GM12878 (cell line): Measurements from ENCODE around the gene OR4C16. TPM values are rescaled to one million over a fixed set of nuclear protein-coding genes. Genes with fewer than 3 reads are reported as not detected.

ENCODE experiments used
- ATAC-seq: fragments of 200-7000 bp; cut with Tn5 transposase; 3 replicates; pipeline ENCODE4 v1.9.1; 2020; ENCODE audit warnings: mild to moderate bottlenecking, moderate library complexity
- Bru-seq: library from RNA; stranded (reverse); fragments of 400-500 nt; gene quantifications from one replicate; lab custom pipeline; 2021; lab: Mats Ljungman, UMichigan
- BruChase-seq, 2 experiments: library from RNA; stranded (reverse); fragments of 400-500 nt; gene quantifications; one replicate each; lab custom pipeline; 2021; lab: Mats Ljungman, UMichigan
- BruUV-seq: library from RNA; stranded (reverse); fragments of 400-500 nt; replicated peaks from 2 replicates; lab custom pipeline; 2021; lab: Mats Ljungman, UMichigan
- CTCF ChIA-PET: fragments of 300-600 bp; sonication (Branson Sonifier 250); formaldehyde crosslinking; extraction: SDS; loops from one replicate; lab custom pipeline; 2021; ENCODE audit warnings: inconsistent platforms; lab: Yijun Ruan, JAX
- POLR2A ChIA-PET: fragments of 350-600 bp; formaldehyde crosslinking; extraction: SDS; loops from one replicate; lab custom pipeline; 2021; ENCODE audit warnings: inconsistent platforms; lab: Charles Lee
- RAD21 ChIA-PET: fragments of 300-600 bp; sonication (Branson Sonifier 250); formaldehyde crosslinking; loops from one replicate; lab custom pipeline; 2023; ENCODE audit warnings: antibody characterized with exemption; ENCODE audit not compliant: unreplicated experiment; lab: Charles Lee
- SMC1A ChIA-PET: fragments of 300-600 bp; sonication (Branson Sonifier 250); formaldehyde crosslinking; loops from one replicate; lab custom pipeline; 2023; ENCODE audit not compliant: unreplicated experiment, uncharacterized antibody; lab: Charles Lee
- DNase-seq: peaks from one replicate; pipeline ENCODE4 v3.0.0-alpha.2; 2011; ENCODE audit warnings: low read depth, low spot score
- FAIRE-seq: peaks from 3 replicates; lab custom pipeline; 2011; peaks lifted over from hg19 to GRCh38; lab: Jason Lieb, UNC
- H2AFZ ChIP-seq: 2 replicates; pipeline ENCODE4 v1.6.0; 2011; ENCODE audit warnings: low read depth, low read length, control low read depth; ENCODE audit not compliant: control insufficient read depth
- H3K27ac ChIP-seq: 2 replicates; pipeline ENCODE4 v1.5.1; 2011; ENCODE audit warnings: control low read depth; ENCODE audit not compliant: control insufficient read depth, insufficient read depth
- H3K27me3 ChIP-seq, 2 experiments: replicated peaks in 1 of 2; 2 replicates each; pipeline versions ENCODE4 v1.6.0 to v1.6.1; 2011; ENCODE audit warnings: low read length in 1 of 2; ENCODE audit not compliant: control insufficient read depth in 2 of 2, insufficient read depth in 2 of 2
- H3K36me3 ChIP-seq, 2 experiments: 2 replicates each; pipeline ENCODE4 v1.5.1; 2011; ENCODE audit warnings: low read length in 1 of 2; ENCODE audit not compliant: control insufficient read depth in 2 of 2, insufficient read depth in 2 of 2
- H3K4me1 ChIP-seq: 2 replicates; pipeline ENCODE4 v1.6.1; 2011; ENCODE audit warnings: mild to moderate bottlenecking, low read length, moderate library complexity, mixed read lengths; ENCODE audit not compliant: control insufficient read depth, insufficient read depth
- H3K4me2 ChIP-seq: 2 replicates; pipeline ENCODE4 v1.6.0; 2011; ENCODE audit warnings: control low read depth; ENCODE audit not compliant: control insufficient read depth, insufficient read depth
- H3K4me3 ChIP-seq: fragments of 200-600 bp; sonication (generic); 2 replicates; pipeline ENCODE4 v1.5.1; 2016
- H3K79me2 ChIP-seq: 2 replicates; pipeline ENCODE4 v1.6.0; 2011; ENCODE audit warnings: low read length; ENCODE audit not compliant: control insufficient read depth, insufficient read depth
- H3K9ac ChIP-seq: 2 replicates; pipeline ENCODE4 v1.8.0; 2011; ENCODE audit warnings: low read length, control low read depth, mixed read lengths; ENCODE audit not compliant: control insufficient read depth, insufficient read depth
- H3K9me3 ChIP-seq: replicated peaks from 3 replicates; pipeline ENCODE4 v1.5.1; 2011; ENCODE audit warnings: mild to moderate bottlenecking, low read length; ENCODE audit not compliant: control insufficient read depth, insufficient read depth
- H4K20me1 ChIP-seq: 2 replicates; pipeline ENCODE4 v1.6.0; 2011; ENCODE audit not compliant: control insufficient read depth, insufficient read depth
- MLLT1 ChIP-seq: fragments of 450-650 bp; IDR thresholded peaks from 2 replicates; pipeline ENCODE4 v1.6.1; 2016; ENCODE audit warnings: mild to moderate bottlenecking
- RBBP5 ChIP-seq: fragments of 200-600 bp; sonication (generic); conservative IDR thresholded peaks from 2 replicates; pipeline ENCODE4 v1.6.1; 2016
- TAF1 ChIP-seq: IDR thresholded peaks from 2 replicates; pipeline ENCODE4 v1.6.1; 2011; ENCODE audit warnings: mild to moderate bottlenecking, low read depth, low read length, borderline replicate concordance
- TCF7 ChIP-seq: IDR thresholded peaks from 2 replicates; pipeline ENCODE4 v1.6.1; 2014; ENCODE audit warnings: antibody characterized with exemption, borderline replicate concordance
- ZNF24 ChIP-seq: fragments of 450-650 bp; IDR thresholded peaks from 2 replicates; pipeline ENCODE4 v1.6.1; 2017; ENCODE audit warnings: antibody characterized with exemption, mild to moderate bottlenecking
- WGBS: methylation state at CpG from one replicate; pipeline ENCODE4 v1.1.6; 2016; ENCODE audit warnings: low lambda C conversion rate; ENCODE audit not compliant: insufficient replicate concordance, insufficient coverage; ENCODE audit errors: missing lambda C conversion rate; 5-methylcytosine and 5-hydroxymethylcytosine counted together
- in situ Hi-C: fragments of 300-500 bp; cut with MboI; formaldehyde crosslinking; loops from 9 replicates; pipeline ENCODE4 v1.14.3; 2018; ENCODE audit warnings: mixed read lengths
- intact Hi-C: fragments of 100-400 bp; cut with micrococcal nuclease; formaldehyde crosslinking; loops from one replicate; pipeline ENCODE4 v1.14.2; 2022; ENCODE audit not compliant: unreplicated experiment
- long read RNA-seq, 2 experiments: library from polyadenylated mRNA; unstranded; transcript quantifications; one replicate each; pipeline ENCODE4 v2.0.0, GENCODE V29; 2019 to 2020
- polyA minus RNA-seq, 3 experiments: library from RNA; depleted of rRNA, polyadenylated mRNA; stranded (reverse); fragments of >200 nt; gene quantifications; 2 replicates each; pipeline ENCODE4 v1.2.3, GENCODE V29; 2011
- polyA plus RNA-seq, 11 experiments: library from polyadenylated mRNA; depleted of rRNA in 4 of 11; unstranded in 6 of 11; stranded (reverse) in 5 of 11; fragments of >200 nt; fragmentation: Nextera tagmentation in 4 of 11; fragmentation: Illumina TruSeq in 1 of 11; extraction: Ambion mirVana in 4 of 11; extraction: Trizol in 1 of 11; gene quantifications; 1 replicate in 1 of 11; 2 replicates in 10 of 11; pipeline versions ENCODE4 v1.2.1 to v1.2.3, GENCODE V29; 2011 to 2016; ENCODE audit warnings: inconsistent platforms in 2 of 11, missing spikeins in 2 of 11, low read depth in 1 of 11
- total RNA-seq, 4 experiments: library from RNA; depleted of rRNA in 3 of 4; stranded (reverse); fragments of >200 nt in 3 of 4; fragmentation: Illumina TruSeq in 1 of 4; extraction: Trizol in 1 of 4; gene quantifications; 2 replicates each; pipeline versions ENCODE4 v1.2.1 to v1.2.3, GENCODE V29; 2013 to 2021

The OR4C16 gene, protein sequence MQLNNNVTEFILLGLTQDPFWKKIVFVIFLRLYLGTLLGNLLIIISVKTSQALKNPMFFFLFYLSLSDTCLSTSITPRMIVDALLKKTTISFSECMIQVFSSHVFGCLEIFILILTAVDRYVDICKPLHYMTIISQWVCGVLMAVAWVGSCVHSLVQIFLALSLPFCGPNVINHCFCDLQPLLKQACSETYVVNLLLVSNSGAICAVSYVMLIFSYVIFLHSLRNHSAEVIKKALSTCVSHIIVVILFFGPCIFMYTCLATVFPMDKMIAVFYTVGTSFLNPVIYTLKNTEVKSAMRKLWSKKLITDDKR
- total RNA-seq (2013; cell fraction: nucleolus; rRNA removed): not detected in 2 replicates
- not detected in 2 replicates for total RNA-seq (2014; rRNA removed)
- total RNA-seq (2014; rRNA removed; fragmentation: Illumina TruSeq; extraction: Trizol): not detected in 2 replicates
- not detected in 2 replicates for total RNA-seq (2021)
- not detected for polyA plus RNA-seq (2011; ENCODE audit: low read depth)
- not detected in 2 replicates for polyA plus RNA-seq (2011; rRNA removed)
- not detected in 2 replicates for polyA plus RNA-seq (2011; cell fraction: cytosol; rRNA removed)
- not detected in 2 replicates for polyA plus RNA-seq (2011; cell fraction: nucleus; rRNA removed)
- not detected in 2 replicates for polyA plus RNA-seq (2012)
- not detected in 2 replicates for polyA plus RNA-seq (2014; fragmentation: Illumina TruSeq; extraction: Trizol)
- not detected for polyA plus RNA-seq (2014; fragmentation: Nextera tagmentation; extraction: Ambion mirVana)
- polyA plus RNA-seq (2014; rRNA removed): not detected in 2 replicates
- not detected for polyA plus RNA-seq (2016; fragmentation: Nextera tagmentation; extraction: Ambion mirVana)
- not detected in 2 replicates for polyA minus RNA-seq (2011; rRNA and poly(A)+ RNA removed)
- not detected in 2 replicates for polyA minus RNA-seq (2011; cell fraction: cytosol; rRNA and poly(A)+ RNA removed)
- not detected in 2 replicates for polyA minus RNA-seq (2011; cell fraction: nucleus; rRNA and poly(A)+ RNA removed)
- not detected for Bru-seq, nascent RNA
- BruChase-seq, experiment 1, labeled RNA remaining after a 6-hour chase: not detected
- not detected for BruChase-seq, experiment 2, labeled RNA remaining after a 2-hour chase
- long read RNA-seq, experiment 1: 0 reads
- long read RNA-seq, experiment 2: 0 reads

GRCh38 chr11:55571828-55572227, at the start of gene OR4C16:
TSS of gene OR4C16 (plus strand) at chr11:55572128. CDS start at chr11:55572128, 0 bp downstream.
- ATAC-seq: no peak
- no peak for DNase-seq
- Histone ChIP-seq H3K27me3 (no peaks in the 10 kb centered on the region), H3K79me2 (no peaks in the 10 kb centered on the region), H4K20me1 (no peaks in the 10 kb centered on the region), H3K36me3 (no peaks in the 10 kb centered on the region), H3K9ac (no peak within 1 kb of the TSS), H3K4me3 (no peak within 1 kb of the TSS), H3K27ac (no peak within 1 kb of the TSS), H3K4me2 (no peak within 1 kb of the TSS)
- no peak for FAIRE-seq
- RAD21 ChIA-PET: no interaction called here
- POLR2A ChIA-PET: no interaction called here
- 33% methylated on average over 3 of the region's 3 CpGs for WGBS
- BruUV-seq: no TSS peak
- TF ChIP-seq RBBP5 (no peak), TCF7 (no peak), MLLT1 (no peak), ZNF24 (no peak), TAF1 (no peak)
- TF ChIP-seq, all 136 proteins: peak for 0
- Histone ChIP-seq H3K9me3 (no peaks in the 10 kb centered on the region), H2AFZ (no peak within 1 kb of the TSS), H3K4me1 (no peaks in the 10 kb centered on the region)
- ChIA-PET CTCF (no interaction called here), SMC1A (no interaction called here)
- intact Hi-C loops: no loop called here
- in situ Hi-C loops: no loop called here
